ENCODE measurements around the gene FMN1. TPM values are rescaled to one million over a fixed set of nuclear protein-coding genes. Genes with fewer than 3 reads are reported as not detected.

The FMN1 gene
- total RNA-seq, 2 donors from 2014 or later: 0.60 to 1.1 TPM

- Mint-ChIP-seq H3K4me3 (no peak overlapping the region), H3K9me3 (no peaks in the 10 kb centered on the region), H3K36me3 (ENCODE audit: low read depth) (no peaks in the 10 kb centered on the region), H3K27ac (no peak overlapping the region), H3K27me3 (ENCODE audit: insufficient read depth) (no peaks in the 10 kb centered on the region), H3K4me1 (peaks cover 59% of the 10 kb centered on the region)
- Histone ChIP-seq H3K9me3 (ENCODE audit: control insufficient read depth, low read length) (no peaks in the 10 kb centered on the region), H3K36me3 (ENCODE audit: control insufficient read depth, insufficient read depth, low read length) (no peaks in the 10 kb centered on the region), H3K27ac (ENCODE audit: low read depth, low read length) (no peak overlapping the region), H3K4me1 (ENCODE audit: control insufficient read depth, insufficient read depth, low read length) (peaks cover 26% of the 10 kb centered on the region), H3K4me3 (ENCODE audit: low read length) (no peak overlapping the region), H3K27me3 (ENCODE audit: control insufficient read depth, insufficient read depth, low read length, poor library complexity, severe bottlenecking) (no peaks in the 10 kb centered on the region), H3K9ac (ENCODE audit: extremely low read depth, low read length, poor library complexity, severe bottlenecking) (no peak overlapping the region)
- 79 to 89% methylated on average over 7 to 10 of the region's 10 CpGs for WGBS, 2 experiments (ENCODE audit: insufficient coverage in 1 of 2, insufficient read length in 1 of 2)
- no peak for DNase-seq
- TF ChIP-seq, protein P1, sequence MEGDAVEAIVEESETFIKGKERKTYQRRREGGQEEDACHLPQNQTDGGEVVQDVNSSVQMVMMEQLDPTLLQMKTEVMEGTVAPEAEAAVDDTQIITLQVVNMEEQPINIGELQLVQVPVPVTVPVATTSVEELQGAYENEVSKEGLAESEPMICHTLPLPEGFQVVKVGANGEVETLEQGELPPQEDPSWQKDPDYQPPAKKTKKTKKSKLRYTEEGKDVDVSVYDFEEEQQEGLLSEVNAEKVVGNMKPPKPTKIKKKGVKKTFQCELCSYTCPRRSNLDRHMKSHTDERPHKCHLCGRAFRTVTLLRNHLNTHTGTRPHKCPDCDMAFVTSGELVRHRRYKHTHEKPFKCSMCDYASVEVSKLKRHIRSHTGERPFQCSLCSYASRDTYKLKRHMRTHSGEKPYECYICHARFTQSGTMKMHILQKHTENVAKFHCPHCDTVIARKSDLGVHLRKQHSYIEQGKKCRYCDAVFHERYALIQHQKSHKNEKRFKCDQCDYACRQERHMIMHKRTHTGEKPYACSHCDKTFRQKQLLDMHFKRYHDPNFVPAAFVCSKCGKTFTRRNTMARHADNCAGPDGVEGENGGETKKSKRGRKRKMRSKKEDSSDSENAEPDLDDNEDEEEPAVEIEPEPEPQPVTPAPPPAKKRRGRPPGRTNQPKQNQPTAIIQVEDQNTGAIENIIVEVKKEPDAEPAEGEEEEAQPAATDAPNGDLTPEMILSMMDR (conservative IDR thresholded peaks at IDR 0.05): no peak
Observed at GRCh38 chr15:32903591-32904290, 290.8 kb downstream of the FMN1 start.

- H3K4me3 Mint-ChIP-seq: no peak overlapping the region
Observed at GRCh38 chr15:32901995-32902394, 292.5 kb downstream of the FMN1 start.

GRCh38 chr15:32901192-32901591 is 293.3 kb downstream of the FMN1 start:
- H3K36me3 Mint-ChIP-seq (ENCODE audit: low read depth): no peaks in the 10 kb centered on the region

More at GRCh38 chr15:32901995-32902394, 292.5 kb downstream of the FMN1 start:
- Histone ChIP-seq H3K9me3 (ENCODE audit: control insufficient read depth, low read length) (no peaks in the 10 kb centered on the region), H3K27ac (ENCODE audit: low read depth, low read length) (no peak overlapping the region), H3K9ac (ENCODE audit: extremely low read depth, low read length, poor library complexity, severe bottlenecking) (no peak overlapping the region), H3K4me3 (ENCODE audit: low read length) (no peak overlapping the region), H3K4me1 (ENCODE audit: control insufficient read depth, insufficient read depth, low read length) (peaks cover 22% of the 10 kb centered on the region), H3K36me3 (ENCODE audit: control insufficient read depth, insufficient read depth, low read length) (no peaks in the 10 kb centered on the region), H3K27me3 (ENCODE audit: control insufficient read depth, insufficient read depth, low read length, poor library complexity, severe bottlenecking) (no peaks in the 10 kb centered on the region)
- no peak for DNase-seq
- TF ChIP-seq, protein P1 (conservative IDR thresholded peaks at IDR 0.05): no peak
- Mint-ChIP-seq H3K9me3 (no peaks in the 10 kb centered on the region), H3K4me1 (peaks cover 64% of the 10 kb centered on the region), H3K27me3 (ENCODE audit: insufficient read depth) (no peaks in the 10 kb centered on the region), H3K27ac (no peak overlapping the region), H3K36me3 (ENCODE audit: low read depth) (no peaks in the 10 kb centered on the region)
- 89 to 100% methylated on average over 1 to 3 of the region's 3 CpGs for whole genome bisulfite sequencing, 2 experiments (ENCODE audit: insufficient coverage in 1 of 2, insufficient read length in 1 of 2)

More at GRCh38 chr15:32901192-32901591, 293.3 kb downstream of the FMN1 start:
- Mint-ChIP-seq H3K27ac (no peak overlapping the region), H3K27me3 (ENCODE audit: insufficient read depth) (no peaks in the 10 kb centered on the region), H3K4me3 (no peak overlapping the region), H3K4me1 (peaks cover 64% of the 10 kb centered on the region), H3K9me3 (no peaks in the 10 kb centered on the region)
- no peak overlapping the region for H3K4me3 ChIP-seq (ENCODE audit: low read length)
- H3K9me3 ChIP-seq (ENCODE audit: control insufficient read depth, low read length): no peaks in the 10 kb centered on the region
- H3K9ac ChIP-seq (ENCODE audit: extremely low read depth, low read length, poor library complexity, severe bottlenecking): no peak overlapping the region
- no peaks in the 10 kb centered on the region for H3K27me3 ChIP-seq (ENCODE audit: control insufficient read depth, insufficient read depth, low read length, poor library complexity, severe bottlenecking)
- no peaks in the 10 kb centered on the region for H3K36me3 ChIP-seq (ENCODE audit: control insufficient read depth, insufficient read depth, low read length)
- no peak overlapping the region for H3K27ac ChIP-seq (ENCODE audit: low read depth, low read length)
- no peak for DNase-seq
- TF ChIP-seq, protein P1 (conservative IDR thresholded peaks at IDR 0.05): no peak
- WGBS, 2 experiments (ENCODE audit: insufficient coverage in 1 of 2, insufficient read length in 1 of 2): 80 to 92% methylated on average over 1 of the region's 2 CpGs
- peaks cover 22% of the 10 kb centered on the region for H3K4me1 ChIP-seq (ENCODE audit: control insufficient read depth, insufficient read depth, low read length)

Measured in endodermal cell (in vitro differentiated cells).